EH (cell line): ENCODE data around the gene ZNF48.

ENCODE experiments used
- DNase-seq: peaks from one replicate; pipeline ENCODE4 v3.0.0-alpha.2; 2015; ENCODE audit warnings: low read depth

ZNF48 gene

DNA sequence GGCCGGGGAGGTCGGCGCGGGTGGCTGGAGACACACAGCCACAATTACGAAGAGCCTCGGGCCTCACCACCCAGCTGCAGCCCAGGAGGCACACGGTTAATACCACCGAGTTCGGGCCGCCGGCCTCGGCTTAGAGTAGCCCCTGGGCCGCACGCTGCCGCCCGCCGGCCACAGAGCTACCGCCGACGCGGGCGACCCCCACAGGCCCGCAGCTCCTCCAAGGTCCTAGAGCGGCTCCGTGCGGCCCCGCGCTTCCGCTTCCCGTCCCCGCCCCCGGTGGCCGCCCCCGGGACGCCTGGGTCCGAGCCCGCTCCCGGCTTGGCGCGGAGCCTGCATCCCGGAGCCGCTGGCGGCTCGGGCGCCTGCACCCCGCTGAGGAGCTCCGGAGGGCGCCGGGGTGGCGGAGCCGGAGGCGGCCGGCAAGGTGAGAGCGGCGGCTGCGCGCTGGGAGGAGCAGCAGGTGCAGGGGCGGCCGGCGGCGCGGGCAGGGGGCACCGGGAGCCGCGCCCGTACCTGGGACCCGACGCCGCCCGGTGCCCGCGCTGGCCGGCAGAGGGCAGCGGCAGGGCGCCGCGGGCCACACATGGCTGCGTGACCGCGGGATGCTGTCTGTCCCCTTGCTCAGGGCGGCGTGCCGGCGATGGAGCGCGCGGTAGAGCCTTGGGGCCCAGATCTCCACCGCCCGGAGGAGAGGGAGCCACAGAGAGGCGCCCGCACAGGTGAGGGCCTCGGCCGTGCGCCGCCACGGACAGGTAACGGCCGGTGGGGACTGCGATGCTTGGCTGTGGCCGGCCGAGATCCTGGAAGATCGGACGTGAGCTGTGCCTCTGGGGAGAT is at the start of gene ZNF48:
ZNF48 (plus strand) TSS at position 266 of the 837 bp plus-strand sequence; CDS start at position 641, 375 bp downstream.
- peak; percentile 90 for DNase-seq

- DNase-seq, result no peak
Observed at GRCh38 chr16:30346286-30346685, 48.9 kb upstream of the ZNF48 start.

GRCh38 chr16:30348113-30348512 is 47.1 kb upstream of the ZNF48 start:
- no peak for DNase-seq

DNA sequence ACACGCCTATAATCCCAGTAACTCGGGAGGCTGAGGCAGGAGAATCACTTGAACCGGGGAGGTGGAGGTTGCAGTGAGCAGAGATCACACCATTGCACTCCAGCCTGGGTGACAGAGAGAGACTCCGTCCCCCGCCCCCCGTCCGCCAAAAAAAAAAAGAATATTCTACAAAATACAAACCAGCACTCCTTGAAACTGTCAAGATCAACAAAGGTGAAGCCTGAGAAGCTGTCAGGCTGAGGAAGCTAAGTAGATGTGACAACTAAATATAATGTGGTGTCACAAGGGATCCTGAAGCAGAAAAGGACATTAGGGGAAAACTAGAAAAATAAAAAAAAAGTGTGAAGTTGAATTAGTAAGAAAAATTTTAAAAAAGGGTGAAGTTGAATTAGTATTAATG is 46.3 kb upstream of the ZNF48 start:
- no peak for DNase-seq

GRCh38 chr16:30349675-30350074 is 45.5 kb upstream of the ZNF48 start:
- DNase-seq, result no peak

GRCh38 chr16:30350134-30350871 is 44.9 kb upstream of the ZNF48 start:
- no peak for DNase-seq

GRCh38 chr16:30351001-30351441 is 44.2 kb upstream of the ZNF48 start:
- no peak for DNase-seq

DNA sequence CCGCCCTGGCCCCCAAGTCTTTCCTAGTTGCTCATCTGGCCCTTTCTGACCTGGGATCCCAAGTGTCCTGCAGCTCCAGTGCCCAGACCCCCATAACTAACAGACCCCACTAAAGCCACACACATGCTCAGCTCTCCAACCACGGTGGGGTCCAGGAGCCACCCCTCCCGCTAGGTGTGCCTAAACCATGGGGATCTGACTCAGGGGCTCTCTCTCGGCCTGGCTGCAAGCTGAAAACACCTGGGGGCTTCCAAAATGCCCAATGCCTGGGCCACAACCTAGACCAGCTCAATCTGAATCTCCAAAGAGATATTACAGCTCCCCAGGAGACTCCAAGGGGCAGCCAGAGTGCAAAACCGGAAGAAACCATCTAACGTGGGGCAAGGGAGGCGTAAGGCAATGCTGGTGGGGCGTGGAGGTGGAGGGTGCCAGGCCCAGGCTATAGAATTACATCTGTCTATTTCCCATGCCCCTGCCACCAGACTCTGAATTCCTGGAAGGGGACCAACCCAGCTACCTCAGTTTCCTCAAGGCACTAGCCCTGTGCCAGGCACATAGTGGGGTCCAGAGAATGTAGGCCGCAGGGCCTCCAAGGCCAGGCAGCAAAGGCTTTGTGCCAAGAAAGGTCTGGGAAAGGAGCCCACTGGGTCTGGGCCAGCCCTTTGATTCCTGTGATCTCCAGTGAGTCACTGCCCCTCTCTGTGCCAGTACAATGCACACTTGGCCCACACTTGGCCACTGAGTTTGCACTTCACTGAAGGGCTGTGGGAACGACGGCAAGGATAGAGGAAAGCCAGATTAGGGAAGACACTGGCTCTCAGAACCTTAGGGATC is 43.4 kb upstream of the ZNF48 start:
- DNase-seq, result peak; percentile 86

DNA sequence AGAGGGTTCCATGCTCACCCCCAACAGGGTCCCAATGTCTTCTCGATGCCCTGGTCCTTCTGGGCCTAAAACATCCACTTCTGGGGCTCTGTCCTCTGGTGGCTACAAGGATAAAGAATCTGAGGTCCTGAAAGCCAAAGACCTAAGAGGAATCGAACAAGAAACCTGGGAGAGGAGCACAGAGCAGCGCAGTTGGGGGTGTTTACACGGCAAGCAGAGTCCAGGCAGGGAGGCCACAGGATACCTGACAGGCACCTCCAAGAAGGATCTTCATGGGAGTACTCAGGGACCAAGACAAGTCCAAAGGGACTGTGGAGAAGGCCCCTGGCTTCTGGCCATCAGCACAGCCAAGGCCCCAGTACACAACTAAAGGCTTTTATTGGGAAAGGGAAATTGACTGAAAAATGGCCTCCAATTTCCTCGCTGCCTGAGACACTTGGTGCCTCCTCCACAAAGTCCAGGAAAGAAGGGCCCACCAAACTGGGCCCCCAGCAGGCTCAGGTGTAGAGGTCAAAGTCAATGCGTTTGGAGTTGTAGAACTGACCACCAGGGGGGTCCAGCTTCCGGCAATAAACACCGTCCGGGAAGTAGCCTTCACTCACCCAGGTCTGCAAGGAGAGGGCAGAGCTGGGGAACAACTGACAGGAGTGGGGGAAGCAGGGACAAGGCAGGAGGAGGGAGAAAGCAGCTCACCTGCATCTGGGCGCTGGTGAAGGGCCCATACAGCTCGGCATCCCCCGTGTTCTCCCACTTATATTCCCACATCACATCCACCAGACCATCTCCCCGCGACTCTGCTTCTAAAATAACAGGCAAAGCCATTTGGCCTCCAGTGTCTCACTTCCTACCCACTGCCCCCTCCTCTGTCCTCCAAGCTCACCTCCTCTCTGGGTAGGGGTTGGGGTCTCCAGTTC is 42.5 kb upstream of the ZNF48 start:
- no peak for DNase-seq

DNA sequence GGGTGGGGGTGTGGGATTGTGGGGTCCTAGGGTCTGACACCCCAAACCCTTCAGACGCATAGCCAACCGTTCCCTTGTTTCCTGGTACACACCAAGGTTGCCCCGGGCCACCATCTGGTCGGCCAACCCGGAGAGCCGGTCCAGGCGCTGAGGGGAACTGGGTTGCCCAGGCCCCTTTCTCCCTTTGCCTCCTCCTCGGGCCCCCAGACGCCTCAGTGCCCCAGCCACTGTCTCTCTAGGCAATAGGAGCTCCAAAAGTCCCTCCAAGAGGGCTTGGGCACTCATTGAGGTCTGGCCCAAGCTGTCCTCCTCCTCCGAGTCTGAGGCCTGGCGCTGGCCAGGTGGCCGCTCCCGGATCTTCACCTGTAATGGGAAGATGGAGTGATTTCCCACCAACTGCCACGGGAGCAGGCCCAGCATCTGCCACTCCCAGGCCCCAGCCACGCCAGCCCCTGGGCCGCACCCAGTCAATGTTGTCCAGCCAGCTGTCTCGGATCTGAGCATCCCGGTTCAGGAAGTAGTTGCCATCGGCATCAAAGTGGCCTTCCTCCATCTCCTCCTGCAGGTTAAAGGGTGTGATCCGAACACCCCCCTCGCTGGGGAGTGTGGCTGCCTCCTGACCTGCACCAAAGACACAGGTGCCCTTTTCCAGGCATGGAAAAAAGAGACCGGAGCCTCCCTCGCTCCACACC is 41.6 kb upstream of the ZNF48 start:
- DNase-seq, result no peak

- DNase-seq, result peak; percentile 25
Observed at GRCh38 chr16:30354423-30355143, 40.6 kb upstream of the ZNF48 start.

- DNase-seq, result peak; percentile 100
Observed at GRCh38 chr16:30355144-30355953, 39.9 kb upstream of the ZNF48 start, which contains the start of gene CD2BP2. CD2BP2 (minus strand) TSS chr16:30355308; CDS start chr16:30354681, 627 bp downstream.

DNA sequence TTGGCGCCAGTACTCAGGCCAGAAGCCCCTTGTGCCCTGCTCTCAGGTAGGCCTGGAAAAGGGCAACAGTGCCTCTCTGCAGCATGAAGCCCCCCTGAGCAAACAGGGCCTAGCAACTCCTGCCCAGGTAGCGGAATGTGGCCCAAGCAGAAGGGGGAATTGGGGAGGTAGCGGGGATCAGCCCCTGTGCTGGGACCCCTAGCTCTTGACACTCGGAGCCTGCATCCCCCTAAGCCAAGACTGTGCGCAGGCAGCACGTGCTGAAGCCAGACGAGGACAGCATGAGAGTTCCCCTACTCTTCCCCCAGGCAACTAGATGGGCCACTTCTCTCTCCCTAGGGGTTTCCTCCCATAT is 39.3 kb upstream of the ZNF48 start:
- DNase-seq, result no peak

GRCh38 chr16:30356401-30357084 is 38.7 kb upstream of the ZNF48 start:
- no peak for DNase-seq

DNA sequence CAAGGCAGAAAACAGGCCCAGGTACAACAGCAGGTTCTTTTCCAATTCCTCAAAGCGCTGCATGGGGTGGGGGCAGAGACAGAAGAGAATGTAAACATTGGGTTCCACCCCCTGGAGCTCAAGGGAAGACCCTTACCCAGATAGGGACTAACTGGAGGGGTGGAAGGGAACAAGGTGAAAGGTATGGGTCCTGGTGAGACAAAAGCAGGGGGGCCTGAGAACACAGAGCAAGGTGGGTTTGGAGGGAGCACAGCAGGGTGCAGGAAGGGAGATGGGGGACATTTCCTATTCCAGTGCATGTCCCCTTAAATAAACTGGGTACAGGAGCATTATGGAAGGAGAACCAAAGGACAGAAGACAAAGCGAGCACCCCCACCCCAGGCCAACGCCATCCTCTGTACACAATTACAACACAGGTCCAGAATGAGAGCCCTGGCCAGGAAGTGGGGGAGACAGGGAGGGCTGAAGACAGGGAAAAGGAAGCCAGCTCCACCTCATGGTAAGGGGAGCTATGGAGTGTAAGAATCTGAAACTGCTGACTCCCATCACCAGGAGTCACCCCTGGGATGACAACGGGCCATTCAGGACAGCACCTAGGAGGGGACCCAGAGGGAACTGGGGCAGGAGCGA is 38.0 kb upstream of the ZNF48 start:
- no peak for DNase-seq

- DNase-seq, result no peak
Observed at GRCh38 chr16:30357715-30358576, 37.3 kb upstream of the ZNF48 start.

GRCh38 chr16:30358577-30358936 is 36.7 kb upstream of the ZNF48 start:
- DNase-seq, result no peak
